ENCODE measurements around the gene SPATA13.

The SPATA13 gene

DNA sequence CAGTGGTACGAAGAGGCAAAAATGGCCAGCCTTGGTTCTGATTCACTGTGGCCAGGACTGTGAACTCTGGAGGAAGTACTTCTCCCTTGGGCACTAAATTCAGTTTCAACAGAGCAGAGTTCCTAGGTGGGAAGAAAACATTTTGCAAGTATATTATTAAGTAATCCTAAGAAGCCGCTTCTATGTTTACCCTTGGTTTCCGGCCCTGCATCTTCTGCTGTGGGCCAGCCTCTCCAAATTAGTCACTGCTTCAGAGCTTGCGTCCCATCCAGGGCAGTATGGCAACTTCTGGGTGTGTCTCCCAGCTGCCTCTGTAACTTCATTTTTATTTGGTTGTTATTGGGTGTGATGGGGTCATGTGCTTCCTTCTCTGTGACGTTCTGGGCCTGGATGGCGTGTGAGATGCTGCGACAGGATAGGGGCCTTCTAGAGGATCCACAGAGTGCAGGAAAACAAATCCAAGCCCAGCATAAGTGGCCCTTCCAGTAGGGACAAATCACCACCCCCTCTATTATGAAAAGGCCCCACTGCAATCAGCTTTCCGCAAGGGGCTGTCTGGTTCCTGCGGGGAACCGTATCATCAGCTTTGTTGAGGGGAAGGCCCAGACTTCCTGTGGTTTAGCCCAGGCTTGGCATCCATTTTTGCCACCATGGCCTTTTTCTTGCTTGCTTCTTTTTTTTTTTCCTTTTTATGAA, 93.8 kb downstream of the SPATA13 start:
- DNase-seq, result peak in 3 of 14 donors; percentile 20 to 31 (median 26)

GRCh38 chr13:24257497-24257896, 97.0 kb downstream of the SPATA13 start:
- no peak for DNase-seq

- DNase-seq, result no peak
Observed at GRCh38 chr13:24261566-24261965, 101.0 kb downstream of the SPATA13 start.

DNA sequence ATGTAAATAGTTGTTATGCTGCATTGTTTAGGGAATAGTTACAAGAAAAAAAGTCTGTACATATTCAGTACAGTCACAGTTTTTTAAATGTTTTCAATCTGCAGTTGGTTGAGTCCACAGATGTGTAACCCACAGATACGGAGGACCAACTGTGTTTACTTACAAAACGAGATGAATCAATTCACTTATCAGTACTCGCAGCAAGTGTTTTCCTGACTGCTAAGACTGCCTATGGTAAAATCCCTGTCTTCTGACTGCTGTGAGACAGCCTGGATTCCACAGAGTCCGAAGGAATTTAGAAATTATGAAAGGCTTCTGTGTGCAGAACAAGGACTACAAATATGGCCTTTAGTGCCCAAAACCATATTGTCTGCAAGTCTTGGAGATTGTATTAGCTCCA, 103.1 kb downstream of the SPATA13 start:
- DNase-seq, result no peak

DNA sequence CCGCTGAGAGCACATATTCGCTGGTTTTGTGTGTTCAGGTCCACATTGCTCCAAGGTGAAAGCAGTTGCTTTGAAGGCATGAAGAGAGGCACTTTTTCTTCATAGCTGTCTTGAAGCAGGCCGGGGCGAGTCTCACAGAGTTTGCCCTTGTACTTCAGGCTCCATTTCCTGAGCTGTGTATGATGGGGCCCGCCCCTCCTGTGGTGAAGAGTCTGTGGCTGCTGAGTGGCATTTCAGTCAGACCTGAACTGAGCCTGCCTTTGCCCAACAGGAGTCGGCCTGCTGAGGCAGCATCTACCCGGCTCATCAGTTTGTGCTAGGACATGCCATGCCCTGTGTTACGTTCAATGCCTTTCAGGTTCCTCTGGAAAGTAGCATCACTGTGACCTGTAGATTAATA, 104.5 kb downstream of the SPATA13 start:
- DNase-seq, result no peak

GRCh38 chr13:24265453-24265852, 104.9 kb downstream of the SPATA13 start:
- DNase-seq, result no peak

DNA sequence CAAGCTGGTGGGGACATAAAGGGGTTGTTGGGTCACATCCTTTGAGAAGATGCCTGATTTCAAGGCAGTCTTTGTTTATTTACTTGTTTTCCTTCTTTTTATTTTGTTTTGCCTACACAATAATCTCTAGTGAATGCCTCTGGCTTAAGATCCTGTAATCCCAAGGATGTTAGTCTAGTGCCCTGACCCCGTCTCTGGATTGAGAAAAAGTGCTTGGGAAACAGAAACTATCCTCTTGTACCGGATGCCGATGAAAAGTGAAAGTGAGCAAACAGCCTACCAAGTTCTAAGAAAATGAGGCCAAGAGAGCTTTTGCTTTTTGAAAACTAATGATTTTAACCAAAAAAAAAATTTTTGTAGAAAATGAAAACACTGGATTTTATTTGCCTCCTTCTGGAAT, 106.8 kb downstream of the SPATA13 start:
- no peak for DNase-seq

GRCh38 chr13:24267801-24268200, 107.3 kb downstream of the SPATA13 start:
- DNase-seq, result no peak

DNA sequence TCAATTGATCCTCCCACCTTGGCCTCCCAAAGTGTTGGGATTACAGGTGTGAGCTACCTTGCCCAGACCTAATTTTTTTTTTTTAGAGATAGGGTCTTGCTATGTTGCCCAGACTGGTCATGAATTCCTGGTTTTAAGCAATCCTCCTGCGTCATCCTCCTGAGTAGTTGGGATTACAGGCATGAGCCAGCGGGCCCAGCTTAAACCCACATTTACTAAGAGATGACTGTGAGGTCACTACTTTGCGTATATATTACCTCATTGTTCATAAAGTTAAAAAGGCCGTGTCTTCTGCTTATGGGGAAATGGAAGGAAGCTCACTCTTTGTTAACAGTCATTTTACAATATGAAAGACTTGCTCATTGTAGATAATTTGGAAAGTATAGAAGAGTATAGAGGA, 109.3 kb downstream of the SPATA13 start:
- no peak for DNase-seq

GRCh38 chr13:24270639-24271141, 110.2 kb downstream of the SPATA13 start:
- peak in 13 of 14 donors; percentile 40 to 87 (median 72) for DNase-seq

GRCh38 chr13:24271231-24271600, 110.7 kb downstream of the SPATA13 start:
- no peak for DNase-seq

GRCh38 chr13:24271601-24272451, 111.3 kb downstream of the SPATA13 start:
- DNase-seq, result peak in 12 of 14 donors; percentile 35 to 81 (median 75)

DNA sequence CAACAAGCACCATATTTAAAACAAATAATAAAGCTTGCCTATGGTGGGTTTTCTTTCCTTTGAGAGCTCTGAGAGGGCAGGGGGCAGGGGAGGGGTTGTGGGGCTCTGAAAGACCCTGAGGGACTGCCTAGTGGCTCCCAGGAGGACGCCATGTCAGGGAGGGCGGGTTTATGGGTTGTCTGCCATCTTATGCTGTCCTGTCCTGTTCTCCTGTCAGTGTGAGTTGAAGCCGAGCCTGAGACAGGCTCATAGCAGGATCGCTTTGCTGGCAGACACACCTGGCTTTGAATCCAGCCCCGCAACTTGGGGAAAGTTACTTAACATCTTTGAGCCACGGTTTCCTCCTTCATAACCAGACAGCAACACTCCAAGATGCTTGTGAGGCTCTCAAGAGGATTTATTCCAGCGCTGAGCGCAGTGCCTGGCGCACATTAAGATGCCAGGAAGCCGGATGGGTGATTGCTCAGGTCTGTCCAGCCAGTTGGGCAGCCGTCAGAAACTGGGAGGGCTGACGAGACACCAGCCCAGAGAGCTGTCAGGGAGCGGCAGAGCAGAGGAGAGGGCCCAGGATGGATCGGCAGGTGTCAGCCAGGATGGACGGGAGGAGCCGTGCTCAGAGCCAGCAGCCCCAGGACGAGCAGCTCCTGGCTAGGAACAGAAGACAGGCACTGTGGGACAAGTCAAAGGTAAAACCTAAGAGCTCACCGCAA, 112.1 kb downstream of the SPATA13 start:
- DNase-seq, result peak in 8 of 14 donors; percentile 17 to 72 (median 50)

- no peak for DNase-seq
Observed at GRCh38 chr13:24273926-24274325, 113.4 kb downstream of the SPATA13 start.

GRCh38 chr13:24274452-24275021, 114.0 kb downstream of the SPATA13 start:
- peak in 9 of 14 donors; percentile 31 to 57 (median 47) for DNase-seq

DNA sequence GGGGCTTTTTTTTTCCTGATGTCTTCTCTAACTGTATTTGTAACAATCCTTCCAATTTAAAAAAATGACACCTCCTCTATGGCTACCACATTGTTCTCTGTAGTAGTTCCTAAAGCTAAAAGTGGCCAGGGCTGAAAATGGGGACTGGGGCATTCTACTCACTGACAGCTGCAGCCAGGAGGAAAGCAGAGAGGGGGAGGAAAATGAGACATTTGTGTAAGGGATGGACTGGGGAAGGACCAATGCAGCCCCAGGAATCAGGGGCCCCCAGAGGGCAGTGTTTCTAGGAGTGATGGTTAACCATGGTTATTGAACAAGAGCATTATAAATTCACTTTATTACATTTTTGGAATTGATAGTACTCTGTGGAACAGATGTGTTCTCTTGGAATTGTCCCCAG, 114.5 kb downstream of the SPATA13 start:
- no peak for DNase-seq

- DNase-seq, result no peak
Observed at GRCh38 chr13:24276306-24276705, 115.8 kb downstream of the SPATA13 start.

- DNase-seq, result no peak
Observed at GRCh38 chr13:24276861-24277260, 116.3 kb downstream of the SPATA13 start.

DNA sequence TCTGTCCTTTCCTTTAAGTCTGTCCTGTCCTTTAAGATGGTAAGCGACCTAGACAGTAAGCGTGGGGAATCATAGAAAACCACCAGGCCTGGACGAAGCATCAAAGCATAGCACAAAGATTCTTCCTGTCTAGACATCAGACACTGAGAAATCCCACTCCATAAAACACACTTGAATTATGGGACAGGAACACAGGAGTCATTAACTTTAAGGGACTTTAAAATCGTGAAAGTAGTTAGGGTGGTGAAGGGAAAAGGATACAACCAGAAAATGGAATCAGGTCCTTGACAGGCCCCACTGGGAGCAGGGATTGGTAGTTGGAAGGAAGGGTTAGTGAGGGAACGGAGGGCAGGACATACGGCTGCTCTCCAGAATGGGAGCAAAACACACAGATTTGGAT, 117.2 kb downstream of the SPATA13 start:
- no peak for DNase-seq

DNA sequence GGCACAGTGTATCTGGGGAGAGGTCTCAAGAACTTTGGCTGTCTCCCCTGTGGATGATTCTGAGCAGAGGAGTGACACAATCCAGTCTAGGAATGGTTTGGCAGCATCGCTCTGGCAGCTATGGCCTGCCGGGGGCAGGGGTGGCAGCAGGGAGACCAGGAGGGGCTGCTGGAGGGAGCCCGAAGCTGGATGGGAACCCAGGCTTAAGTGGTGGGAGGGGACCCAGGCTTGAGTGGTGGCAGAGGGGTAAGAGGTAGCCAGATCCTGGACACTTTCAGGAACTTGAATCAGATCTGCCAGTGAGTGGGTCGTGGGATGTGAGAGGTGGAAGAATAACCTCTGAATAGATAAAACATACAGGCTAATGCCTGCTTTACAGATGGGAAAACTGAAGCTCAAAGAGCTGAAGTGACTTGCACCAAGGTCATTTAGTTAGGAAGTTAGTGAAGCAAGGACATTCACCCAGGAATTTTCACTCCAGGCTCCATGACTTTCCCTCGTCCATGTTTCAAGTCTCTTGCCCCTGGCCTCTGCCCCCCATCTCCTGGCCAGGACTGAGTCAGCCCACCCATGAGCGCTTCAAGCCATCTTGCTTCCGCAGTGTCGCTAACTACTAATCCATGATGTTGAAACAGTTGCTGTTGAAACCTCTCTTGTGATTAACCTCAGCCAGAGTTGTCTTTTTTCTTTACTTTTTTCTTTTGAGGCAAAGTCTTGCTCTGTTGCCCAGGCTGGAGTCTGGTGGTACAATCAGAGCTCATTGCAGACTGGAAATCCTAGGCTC, 119.0 kb downstream of the SPATA13 start:
- DNase-seq, result peak in 1 of 14 donors; percentile 42

DNA sequence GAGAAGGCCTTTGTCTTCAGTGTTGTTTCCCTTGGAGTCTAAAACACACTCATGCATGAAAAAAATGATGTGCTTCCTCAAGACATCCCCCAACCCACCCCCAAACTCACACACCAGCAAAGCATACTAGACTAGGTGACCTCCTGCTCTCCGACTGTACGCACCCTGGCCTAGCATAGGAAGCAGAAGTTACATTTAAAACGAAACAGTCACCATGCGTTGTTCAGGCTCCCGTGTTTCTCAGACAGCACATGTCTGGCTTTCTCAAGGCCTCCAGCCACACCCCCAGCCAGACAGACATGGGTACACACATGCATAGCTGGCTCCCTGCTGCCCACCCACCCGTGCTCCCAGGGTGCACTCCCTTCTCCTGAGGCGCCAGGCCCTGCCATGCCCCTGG, 120.2 kb downstream of the SPATA13 start:
- DNase-seq, result peak in 9 of 14 donors; percentile 28 to 59 (median 52)

Data from C1 segment of cervical spinal cord (tissue), 14 donors.